NCI-H187 treated with DMSO at 0.1 percent for 48 hours (cell line): ENCODE results near the gene STUB1.

ENCODE experiments used
- DNase-seq: peaks from one replicate; lab custom pipeline; 2025; lab: John Stamatoyannopoulos, UW

Gene STUB1

GRCh38 chr16:679814-680624 lies at the start of gene STUB1:
TSS of gene STUB1 (plus strand) at chr16:680410. CDS start at chr16:680526, 116 bp downstream.
- no peak for DNase-seq

- no peak for DNase-seq
Observed at GRCh38 chr16:630815-631405, 49.3 kb upstream of the STUB1 start, which contains the start of gene WFIKKN1. TSS of gene WFIKKN1 (plus strand) at chr16:630985. CDS start at chr16:631254, 269 bp downstream.

GRCh38 chr16:631808-632358 lies 48.3 kb upstream of the STUB1 start:
- no peak for DNase-seq

GRCh38 chr16:632486-633335 lies 47.5 kb upstream of the STUB1 start:
- DNase-seq, result no peak

- no peak for DNase-seq
Observed at GRCh38 chr16:633336-634050, 46.7 kb upstream of the STUB1 start.

GRCh38 chr16:634051-634670 lies 46.0 kb upstream of the STUB1 start:
- no peak for DNase-seq

GRCh38 chr16:634996-635395 lies 45.2 kb upstream of the STUB1 start:
- no peak for DNase-seq

GRCh38 chr16:635573-636205 lies 44.5 kb upstream of the STUB1 start:
- no peak for DNase-seq

- peak; percentile 77 for DNase-seq
Observed at GRCh38 chr16:636206-637080, 43.8 kb upstream of the STUB1 start, which contains the start of gene METTL26. TSS of gene METTL26 (minus strand) at chr16:636305. CDS start at chr16:636290, 15 bp downstream.

- DNase-seq, result peak; percentile 56
Observed at GRCh38 chr16:637081-638018, 42.9 kb upstream of the STUB1 start.

GRCh38 chr16:638034-638543 lies 42.1 kb upstream of the STUB1 start:
- DNase-seq, result no peak

- DNase-seq, result no peak
Observed at GRCh38 chr16:638836-639235, 41.4 kb upstream of the STUB1 start.

GRCh38 chr16:640614-641013 lies 39.6 kb upstream of the STUB1 start:
- no peak for DNase-seq

- no peak for DNase-seq
Observed at GRCh38 chr16:641326-642188, 38.7 kb upstream of the STUB1 start, which contains the start of gene MCRIP2. TSS of gene MCRIP2 (plus strand) at chr16:641828. CDS start at chr16:641992, 164 bp downstream.

GRCh38 chr16:642189-643049 lies 37.8 kb upstream of the STUB1 start:
- no peak for DNase-seq

- DNase-seq, result no peak
Observed at GRCh38 chr16:643050-643368, 37.2 kb upstream of the STUB1 start.
